ENCODE data around the gene RBM15B.
"Not testable (repeated sequence)": the region's sequence is repeated elsewhere in the genome, so short reads cannot be mapped to it uniquely, and the experiment has no call there.

RBM15B gene

GRCh38 chr3:51391075-51391565 lies at the start of gene RBM15B:
TSS of gene RBM15B (plus strand) at chr3:51391285. CDS start at chr3:51391400, 115 bp downstream.
- peak; percentile 94 for DNase-seq (ENCODE audit: low read depth)

- DNase-seq (ENCODE audit: low read depth): no peak
Measured at GRCh38 chr3:51343918-51344687, 47.0 kb upstream of the RBM15B start.

GRCh38 chr3:51350751-51351150 lies 40.3 kb upstream of the RBM15B start:
- no peak for DNase-seq (ENCODE audit: low read depth)

GRCh38 chr3:51353131-51353530 lies 38.0 kb upstream of the RBM15B start:
- no peak for DNase-seq (ENCODE audit: low read depth)

GRCh38 chr3:51353691-51354090 lies 37.4 kb upstream of the RBM15B start:
- no peak for DNase-seq (ENCODE audit: low read depth)

- DNase-seq (ENCODE audit: low read depth): no peak
Measured at GRCh38 chr3:51354172-51354571, 36.9 kb upstream of the RBM15B start.

- DNase-seq (ENCODE audit: low read depth): no peak
Measured at GRCh38 chr3:51354731-51355615, 36.1 kb upstream of the RBM15B start.

GRCh38 chr3:51355891-51356578 lies 35.0 kb upstream of the RBM15B start:
- DNase-seq (ENCODE audit: low read depth): no peak

- no peak for DNase-seq (ENCODE audit: low read depth)
Measured at GRCh38 chr3:51357856-51358255, 33.2 kb upstream of the RBM15B start.

GRCh38 chr3:51358981-51359380 lies 32.1 kb upstream of the RBM15B start:
- DNase-seq (ENCODE audit: low read depth): no peak

- DNase-seq (ENCODE audit: low read depth): no peak
Measured at GRCh38 chr3:51360806-51361205, 30.3 kb upstream of the RBM15B start.

GRCh38 chr3:51361746-51362145 lies 29.3 kb upstream of the RBM15B start:
- no peak for DNase-seq (ENCODE audit: low read depth)

GRCh38 chr3:51362476-51362875 lies 28.6 kb upstream of the RBM15B start:
- DNase-seq (ENCODE audit: low read depth): no peak

- not testable (repeated sequence) for DNase-seq (ENCODE audit: low read depth)
Measured at GRCh38 chr3:51368276-51368675, 22.8 kb upstream of the RBM15B start.

GRCh38 chr3:51371943-51372557 lies 19.0 kb upstream of the RBM15B start:
- peak; percentile 45 for DNase-seq (ENCODE audit: low read depth)

GRCh38 chr3:51373658-51374421 lies 17.2 kb upstream of the RBM15B start:
- DNase-seq (ENCODE audit: low read depth): no peak

- no peak for DNase-seq (ENCODE audit: low read depth)
Measured at GRCh38 chr3:51374456-51374855, 16.6 kb upstream of the RBM15B start.

GRCh38 chr3:51375136-51375535 lies 15.9 kb upstream of the RBM15B start:
- DNase-seq (ENCODE audit: low read depth): no peak

- DNase-seq (ENCODE audit: low read depth): no peak
Measured at GRCh38 chr3:51375571-51375970, 15.5 kb upstream of the RBM15B start.

GRCh38 chr3:51378065-51378464 lies 13.0 kb upstream of the RBM15B start:
- no peak for DNase-seq (ENCODE audit: low read depth)

- no peak for DNase-seq (ENCODE audit: low read depth)
Measured at GRCh38 chr3:51378726-51379125, 12.4 kb upstream of the RBM15B start.
